ENCODE data around the gene GLTPD2. TPM values are rescaled to one million over a fixed set of nuclear protein-coding genes. Genes with fewer than 3 reads are reported as not detected.

GLTPD2 gene
- total RNA-seq, 1 experiment from 2014 or later, result 15.6 TPM

- POLR2A ChIA-PET, result no interaction called here
- Histone ChIP-seq H3K9me3 (no peaks in the 10 kb centered on the region), H3K4me1 (no peaks in the 10 kb centered on the region), H3K36me3 (ENCODE audit: control insufficient read depth, insufficient read depth, low read length) (no peaks in the 10 kb centered on the region), H3K27me3 (replicated peaks; ENCODE audit: control insufficient read depth, insufficient read depth, low read length) (no peaks in the 10 kb centered on the region), H3K4me3 (ENCODE audit: low read depth, low read length) (peak overlapping the region; percentile 71)
- no TSS peak for BruUV-seq (replicated peaks)
- Mint-ChIP-seq H3K36me3 (ENCODE audit: insufficient read depth, unreplicated experiment) (peaks cover 14% of the 10 kb centered on the region), H3K4me1 (ENCODE audit: low read depth, unreplicated experiment) (peaks cover 8% of the 10 kb centered on the region), H3K9me3 (ENCODE audit: unreplicated experiment) (no peaks in the 10 kb centered on the region), H3K27me3 (ENCODE audit: insufficient read depth, unreplicated experiment) (no peaks in the 10 kb centered on the region), H3K4me3 (ENCODE audit: unreplicated experiment) (peak overlapping the region; percentile 80), H3K27ac (ENCODE audit: unreplicated experiment) (peak overlapping the region; percentile 60)
- intact Hi-C loops (cut with micrococcal nuclease; ENCODE audit: unreplicated experiment), result no loop called here
- TF ChIP-seq CTCF (IDR thresholded peaks at IDR 0.05; ENCODE audit: insufficient read depth in 1 of 2, low read depth in 1 of 2, low read length in 1 of 2, severe bottlenecking in 1 of 2, unreplicated experiment in 1 of 2), result no peak
- no peak for DNase-seq
- CTCF ChIA-PET, result no interaction called here
Measured at GRCh38 chr17:4740025-4740351, 48.8 kb upstream of the GLTPD2 start.

DNA sequence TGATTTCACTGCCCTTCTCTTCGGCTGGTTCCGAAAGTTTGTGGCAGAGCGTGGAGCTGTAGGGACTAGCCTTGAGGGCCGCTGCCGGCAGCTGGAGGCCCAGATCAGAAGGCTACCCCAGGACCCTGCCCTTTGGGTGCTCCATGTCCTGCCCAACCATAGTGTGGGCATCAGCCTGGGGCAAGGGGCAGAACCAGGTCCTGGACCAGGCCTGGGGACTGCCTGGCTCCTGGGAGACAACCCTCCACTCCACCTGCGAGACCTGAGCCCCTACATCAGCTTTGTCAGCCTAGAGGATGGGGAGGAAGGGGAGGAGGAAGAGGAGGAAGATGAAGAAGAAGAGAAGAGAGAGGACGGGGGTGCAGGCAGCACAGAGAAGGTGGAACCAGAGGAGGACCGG, 48.2 kb upstream of the GLTPD2 start:
- no peaks in the 10 kb centered on the region for H3K9me3 Mint-ChIP-seq (ENCODE audit: unreplicated experiment)
- H3K27ac Mint-ChIP-seq (ENCODE audit: unreplicated experiment), result peak overlapping the region; percentile 60
- POLR2A ChIA-PET, result no interaction called here
- Histone ChIP-seq H3K27me3 (replicated peaks; ENCODE audit: control insufficient read depth, insufficient read depth, low read length) (no peaks in the 10 kb centered on the region), H3K36me3 (ENCODE audit: control insufficient read depth, insufficient read depth, low read length) (no peaks in the 10 kb centered on the region), H3K4me3 (ENCODE audit: low read depth, low read length) (no peak overlapping the region), H3K4me1 (no peaks in the 10 kb centered on the region), H3K9me3 (no peaks in the 10 kb centered on the region)
- peaks cover 8% of the 10 kb centered on the region for H3K4me1 Mint-ChIP-seq (ENCODE audit: low read depth, unreplicated experiment)
- peak overlapping the region; percentile 80 for H3K4me3 Mint-ChIP-seq (ENCODE audit: unreplicated experiment)
- H3K36me3 Mint-ChIP-seq (ENCODE audit: insufficient read depth, unreplicated experiment), result peaks cover 14% of the 10 kb centered on the region
- BruUV-seq (replicated peaks), result no TSS peak
- intact Hi-C loops (cut with micrococcal nuclease; ENCODE audit: unreplicated experiment), result no loop called here
- no peak for TF ChIP-seq CTCF (IDR thresholded peaks at IDR 0.05; ENCODE audit: insufficient read depth in 1 of 2, low read depth in 1 of 2, low read length in 1 of 2, severe bottlenecking in 1 of 2, unreplicated experiment in 1 of 2)
- CTCF ChIA-PET, result interaction anchor here (0.6 kb wide), 1 partner anchor 173 kb away, joined by 3 read pairs; no protein-coding TSS in a partner anchor
- H3K27me3 Mint-ChIP-seq (ENCODE audit: insufficient read depth, unreplicated experiment), result no peaks in the 10 kb centered on the region
- no peak for DNase-seq

DNA sequence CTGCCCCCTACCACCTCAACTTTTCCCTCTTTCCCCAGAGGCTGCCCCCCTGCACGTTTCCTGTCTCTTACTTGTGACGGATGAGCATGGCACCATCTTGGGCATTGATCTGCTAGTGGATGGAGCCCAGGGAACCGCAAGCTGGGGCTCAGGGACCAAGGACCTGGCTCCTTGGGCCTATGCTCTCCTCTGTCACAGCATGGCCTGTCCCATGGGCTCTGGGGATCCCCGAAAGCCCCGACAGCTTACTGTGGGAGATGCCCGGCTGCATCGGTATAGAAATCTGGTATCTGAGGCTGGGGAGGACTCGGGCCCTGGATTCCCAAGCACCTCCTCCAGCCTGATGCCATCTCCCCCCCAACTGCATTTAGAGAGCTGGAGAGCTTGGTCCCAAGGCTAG, 47.2 kb upstream of the GLTPD2 start:
- Histone ChIP-seq H3K27me3 (replicated peaks; ENCODE audit: control insufficient read depth, insufficient read depth, low read length) (no peaks in the 10 kb centered on the region), H3K9me3 (no peaks in the 10 kb centered on the region), H3K4me3 (ENCODE audit: low read depth, low read length) (no peak overlapping the region), H3K36me3 (ENCODE audit: control insufficient read depth, insufficient read depth, low read length) (no peaks in the 10 kb centered on the region), H3K4me1 (no peaks in the 10 kb centered on the region)
- intact Hi-C loops (cut with micrococcal nuclease; ENCODE audit: unreplicated experiment), result no loop called here
- TF ChIP-seq CTCF (IDR thresholded peaks at IDR 0.05; ENCODE audit: insufficient read depth in 1 of 2, low read depth in 1 of 2, low read length in 1 of 2, severe bottlenecking in 1 of 2, unreplicated experiment in 1 of 2), result no peak
- ChIA-PET POLR2A (no interaction called here), CTCF (no interaction called here)
- no peaks in the 10 kb centered on the region for H3K27me3 Mint-ChIP-seq (ENCODE audit: insufficient read depth, unreplicated experiment)
- H3K4me1 Mint-ChIP-seq (ENCODE audit: low read depth, unreplicated experiment), result no peaks in the 10 kb centered on the region
- no peaks in the 10 kb centered on the region for H3K9me3 Mint-ChIP-seq (ENCODE audit: unreplicated experiment)
- BruUV-seq (replicated peaks), result no TSS peak
- no peak overlapping the region for H3K27ac Mint-ChIP-seq (ENCODE audit: unreplicated experiment)
- peak overlapping the region; percentile 16 for H3K4me3 Mint-ChIP-seq (ENCODE audit: unreplicated experiment)
- no peak for DNase-seq
- H3K36me3 Mint-ChIP-seq (ENCODE audit: insufficient read depth, unreplicated experiment), result peaks cover 6% of the 10 kb centered on the region
